RCC 7860 (cell line): ENCODE data around the gene GNE.
A peak's percentile ranks its signal among the peaks of the same experiment; 100 is the strongest.

Experiments
- DNase-seq: peaks from one replicate; pipeline ENCODE4 v3.0.0-alpha.2; 2015; ENCODE audit warnings: low spot score
- FAIRE-seq: peaks from 2 replicates; lab custom pipeline; 2012; peaks lifted over from hg19 to GRCh38; lab: Jason Lieb, UNC

Gene GNE

DNA sequence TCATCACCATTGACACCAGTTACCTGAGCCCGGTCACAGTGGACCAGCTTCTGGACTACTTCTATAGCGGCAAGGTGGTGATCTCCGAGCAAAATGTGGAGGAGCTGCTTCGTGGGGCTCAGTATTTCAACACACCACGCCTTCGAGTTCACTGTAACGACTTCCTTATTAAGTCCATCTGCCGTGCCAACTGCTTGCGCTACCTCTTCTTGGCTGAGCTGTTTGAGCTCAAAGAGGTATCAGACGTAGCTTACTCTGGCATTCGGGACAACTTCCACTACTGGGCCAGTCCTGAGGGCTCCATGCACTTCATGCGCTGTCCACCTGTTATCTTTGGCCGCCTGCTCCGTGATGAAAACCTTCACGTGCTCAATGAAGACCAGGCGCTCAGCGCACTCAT lies 88.5 kb downstream of the GNE start:
- DNase-seq (no peak), FAIRE-seq (no peak)

- no peak for DNase-seq
- FAIRE-seq, result no peak
Measured at GRCh38 chr9:36169166-36169565, 89.1 kb downstream of the GNE start, which contains the start of gene CCIN. Gene CCIN (plus strand): TSS chr9:36169388. CDS start chr9:36169503, 115 bp downstream.

- peak; percentile 27 for FAIRE-seq
- peak; percentile 76 for DNase-seq
Measured at GRCh38 chr9:36166168-36166927, 91.9 kb downstream of the GNE start.

DNA sequence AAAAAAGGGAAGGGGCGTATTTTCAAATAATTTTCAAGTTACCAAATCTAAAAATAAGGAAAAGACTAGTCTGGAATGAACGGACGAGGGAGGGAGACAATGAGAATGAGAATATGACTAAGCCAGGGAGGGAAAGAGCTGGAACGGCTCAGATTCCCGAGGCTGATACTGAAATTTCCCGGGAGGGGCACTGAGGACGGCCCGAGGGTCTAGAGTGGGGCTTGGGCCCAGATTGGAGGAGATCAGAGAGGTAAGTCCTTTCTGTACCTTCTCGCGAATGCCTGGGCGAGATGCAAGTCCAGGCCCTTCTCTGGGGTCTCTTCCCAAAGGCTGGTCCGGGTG lies 92.5 kb downstream of the GNE start:
- no peak for FAIRE-seq
- no peak for DNase-seq

- no peak for DNase-seq
- no peak for FAIRE-seq
Measured at GRCh38 chr9:36164989-36165388, 93.3 kb downstream of the GNE start.
